DOHH2 (cell line): ENCODE data around the gene ADAMTS15.

Experiments
- H3F3A ChIP-seq: fragments of 200-600 bp; sonication (generic), shearing (Covaris generic); 2 replicates; pipeline ENCODE4 v1.6.0; 2016; ENCODE audit warnings: antibody characterized with exemption, mild to moderate bottlenecking; ENCODE audit not compliant: control insufficient read depth, insufficient read depth
- H3K27ac ChIP-seq: fragments of 200-600 bp; sonication (generic); 2 replicates; pipeline ENCODE4 v1.5.1; 2014; ENCODE audit warnings: low read depth, mild to moderate bottlenecking, low read length, moderate library complexity
- H3K27me3 ChIP-seq: fragments of 200-600 bp; sonication (generic); 2 replicates; pipeline ENCODE4 v1.6.1; 2014; ENCODE audit warnings: mild to moderate bottlenecking, low read length, mixed read lengths; ENCODE audit not compliant: control insufficient read depth
- H3K36me3 ChIP-seq: fragments of 200-600 bp; sonication (generic); 2 replicates; pipeline ENCODE4 v1.6.1; 2014; ENCODE audit warnings: mild to moderate bottlenecking, low read length, moderate library complexity, mixed read lengths; ENCODE audit not compliant: control insufficient read depth
- H3K4me1 ChIP-seq: fragments of 200-600 bp; sonication (generic); 2 replicates; pipeline ENCODE4 v1.6.1; 2014; ENCODE audit warnings: mild to moderate bottlenecking, low read length, mixed read lengths; ENCODE audit not compliant: control insufficient read depth
- H3K4me2 ChIP-seq: fragments of 200-600 bp; sonication (generic); 2 replicates; pipeline ENCODE4 v1.6.0; 2014; ENCODE audit warnings: mild to moderate bottlenecking, low read length, moderate library complexity
- H3K4me3 ChIP-seq: fragments of 200-600 bp; sonication (generic); 2 replicates; pipeline ENCODE4 v1.5.1; 2014; ENCODE audit warnings: mild to moderate bottlenecking, low read length, mixed read lengths
- H3K79me2 ChIP-seq: fragments of 200-600 bp; sonication (generic); 2 replicates; pipeline ENCODE4 v1.6.1; 2014; ENCODE audit warnings: mild to moderate bottlenecking, low read length, mixed read lengths; ENCODE audit not compliant: control insufficient read depth
- H3K9me2 ChIP-seq: fragments of 200-600 bp; sonication (generic); replicated peaks from 2 replicates; pipeline ENCODE4 v1.6.1; 2014; ENCODE audit warnings: mild to moderate bottlenecking, low read length, mixed read lengths; ENCODE audit not compliant: control insufficient read depth
- H3K9me3 ChIP-seq: fragments of 200-600 bp; sonication (generic); 2 replicates; pipeline ENCODE4 v1.6.1; 2014; ENCODE audit warnings: antibody characterized with exemption, low read length, mixed read lengths; ENCODE audit not compliant: control insufficient read depth, insufficient read depth
- H4K20me1 ChIP-seq: fragments of 200-600 bp; sonication (generic); 2 replicates; pipeline ENCODE4 v1.6.0; 2014; ENCODE audit warnings: low read depth, mild to moderate bottlenecking, antibody characterized with exemption, low read length, moderate library complexity; ENCODE audit not compliant: control insufficient read depth, insufficient read depth
- CTCF ChIP-seq: fragments of 200-600 bp; sonication (generic); IDR thresholded peaks from one replicate; pipeline ENCODE4 v1.5.1; 2014; ENCODE audit warnings: antibody characterized with exemption, mild to moderate bottlenecking, low read depth, low read length; ENCODE audit not compliant: poor library complexity, severe bottlenecking
- EZH2phosphoT487 ChIP-seq: fragments of 200-600 bp; sonication (generic); IDR thresholded peaks from 2 replicates; pipeline ENCODE4 v1.6.1; 2017; ENCODE audit warnings: borderline replicate concordance, mild to moderate bottlenecking, antibody characterized with exemption, low read length, moderate library complexity, mixed read lengths

ADAMTS15 gene

GRCh38 chr11:130515829-130516553, 67.5 kb downstream of the ADAMTS15 start:
- H3K4me2 ChIP-seq = no peak overlapping the region
- H3K79me2 ChIP-seq = no peaks in the 10 kb centered on the region
- no peaks in the 10 kb centered on the region for H3F3A ChIP-seq
- H3K9me2 ChIP-seq = no peaks in the 10 kb centered on the region
- TF ChIP-seq CTCF (no peak), EZH2phosphoT487 (no peak)
- H3K36me3 ChIP-seq = no peaks in the 10 kb centered on the region
- H3K27ac ChIP-seq = no peak overlapping the region
- H3K4me1 ChIP-seq = no peaks in the 10 kb centered on the region
- H3K9me3 ChIP-seq = no peaks in the 10 kb centered on the region
- no peaks in the 10 kb centered on the region for H4K20me1 ChIP-seq
- no peak overlapping the region for H3K4me3 ChIP-seq
- H3K27me3 ChIP-seq = no peaks in the 10 kb centered on the region

- Histone ChIP-seq H3K4me3 (no peak overlapping the region), H3K27me3 (no peaks in the 10 kb centered on the region), H3K4me1 (no peaks in the 10 kb centered on the region), H3F3A (no peaks in the 10 kb centered on the region), H4K20me1 (no peaks in the 10 kb centered on the region), H3K79me2 (no peaks in the 10 kb centered on the region), H3K36me3 (no peaks in the 10 kb centered on the region), H3K4me2 (no peak overlapping the region), H3K9me3 (no peaks in the 10 kb centered on the region), H3K27ac (no peak overlapping the region), H3K9me2 (no peaks in the 10 kb centered on the region)
- TF ChIP-seq CTCF (no peak), EZH2phosphoT487 (no peak)
Measured at GRCh38 chr11:130516554-130517505, 68.4 kb downstream of the ADAMTS15 start.

GRCh38 chr11:130518164-130518680, 69.8 kb downstream of the ADAMTS15 start:
- Histone ChIP-seq H3K27ac (no peak overlapping the region), H3F3A (no peaks in the 10 kb centered on the region), H3K4me1 (no peaks in the 10 kb centered on the region), H3K79me2 (no peaks in the 10 kb centered on the region), H3K4me3 (no peak overlapping the region), H4K20me1 (no peaks in the 10 kb centered on the region), H3K27me3 (no peaks in the 10 kb centered on the region), H3K36me3 (no peaks in the 10 kb centered on the region), H3K9me3 (no peaks in the 10 kb centered on the region), H3K9me2 (no peaks in the 10 kb centered on the region), H3K4me2 (no peak overlapping the region)
- TF ChIP-seq CTCF = no peak
- no peak for TF ChIP-seq EZH2phosphoT487
